Natural killer cell treated with Interleukin-12 subunit alpha and Interleukin-12 subunit beta and Interleukin-15 and Interleukin-18, amount 100 ng/mL, for 72 hours (primary cell): ENCODE data around the gene FOXO3. TPM values are rescaled to one million over a fixed set of nuclear protein-coding genes. Genes with fewer than 3 reads are reported as not detected.

Source experiments
- ATAC-seq, 2 donors: fragments of 150-1000 bp; cut with Tn5 transposase in 1 of 2; sonication (Bioruptor Pico), chemical (Tn5 transposase) in 1 of 2; 2 replicates each; pipeline ENCODE4 v1.10.0; 2021
- DNase-seq: peaks from one replicate; pipeline ENCODE4 v3.0.0; 2022; ENCODE audit warnings: low spot score
- H3K27ac Mint-ChIP-seq, 2 donors: 1 replicate in 1 of 2; 2 replicates in 1 of 2; pipeline ENCODE4 v1.8.0; 2022; ENCODE audit warnings: mixed read lengths in 2 of 2, mild to moderate bottlenecking in 1 of 2, moderate library complexity in 1 of 2
- H3K27me3 Mint-ChIP-seq, 2 donors: 1 replicate in 1 of 2; 2 replicates in 1 of 2; pipeline ENCODE4 v1.8.0; 2022; ENCODE audit warnings: mixed read lengths in 2 of 2
- H3K36me3 Mint-ChIP-seq: one replicate; pipeline ENCODE4 v1.8.0; 2022; ENCODE audit warnings: mixed read lengths
- H3K4me1 Mint-ChIP-seq, 2 donors: 1 replicate in 1 of 2; 2 replicates in 1 of 2; pipeline ENCODE4 v1.8.0; 2022; ENCODE audit warnings: low read depth in 2 of 2, mixed read lengths in 2 of 2, mild to moderate bottlenecking in 1 of 2
- H3K4me3 Mint-ChIP-seq: one replicate; pipeline ENCODE4 v1.8.0; 2022; ENCODE audit warnings: mixed read lengths
- H3K9me3 Mint-ChIP-seq: 2 replicates; pipeline ENCODE4 v1.8.0; 2022; ENCODE audit warnings: mixed read lengths
- total RNA-seq, 2 donors: library from RNA; stranded (reverse); gene quantifications; one replicate each; pipeline ENCODE4 v1.2.3, GENCODE V29; 2022

FOXO3 gene
- total RNA-seq, 2 donors from 2014 or later = 17.8 to 20.6 TPM

DNA sequence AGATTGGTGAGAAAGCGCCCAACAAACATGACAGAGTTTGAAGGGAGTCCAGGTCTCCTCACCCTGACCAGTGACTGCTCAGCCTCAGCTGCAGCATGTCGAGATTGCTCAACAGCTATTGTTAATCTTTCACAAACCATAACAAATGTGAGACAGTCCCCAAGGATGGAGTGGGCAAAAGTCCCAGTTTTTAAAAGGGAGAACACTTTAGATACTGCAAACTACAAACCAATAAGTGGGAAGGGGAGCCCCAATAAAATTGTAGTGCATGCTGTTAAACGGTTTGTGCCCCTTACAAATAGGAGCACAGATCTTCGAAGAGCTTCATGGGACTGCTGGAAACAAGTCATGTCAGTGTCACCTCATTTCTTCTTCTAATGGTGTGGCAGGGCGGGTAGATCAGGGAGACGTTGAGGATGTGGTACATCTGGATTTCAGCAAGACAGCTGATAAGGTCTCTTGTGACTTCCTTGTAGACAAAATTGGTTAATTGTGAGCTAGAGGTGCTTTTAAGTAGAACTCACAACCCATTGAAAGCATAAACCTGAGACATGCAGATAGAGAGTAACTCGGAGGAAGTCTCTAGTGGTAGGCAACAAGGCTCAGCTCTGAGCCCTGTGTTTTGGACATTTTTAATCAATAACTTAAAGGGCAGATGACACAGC is 153.5 kb downstream of the FOXO3 start:
- DNase-seq = no peak
- Mint-ChIP-seq H3K27me3 (no peaks in the 10 kb centered on the region), H3K4me1 (peaks cover 16 to 25% of the 10 kb centered on the region in 2 donors), H3K4me3 (no peak overlapping the region), H3K9me3 (no peaks in the 10 kb centered on the region), H3K36me3 (no peaks in the 10 kb centered on the region), H3K27ac (peak overlapping the region in 1 of 2 donors; percentile 56)
- ATAC-seq = peak in 1 of 2 donors; percentile 56

DNA sequence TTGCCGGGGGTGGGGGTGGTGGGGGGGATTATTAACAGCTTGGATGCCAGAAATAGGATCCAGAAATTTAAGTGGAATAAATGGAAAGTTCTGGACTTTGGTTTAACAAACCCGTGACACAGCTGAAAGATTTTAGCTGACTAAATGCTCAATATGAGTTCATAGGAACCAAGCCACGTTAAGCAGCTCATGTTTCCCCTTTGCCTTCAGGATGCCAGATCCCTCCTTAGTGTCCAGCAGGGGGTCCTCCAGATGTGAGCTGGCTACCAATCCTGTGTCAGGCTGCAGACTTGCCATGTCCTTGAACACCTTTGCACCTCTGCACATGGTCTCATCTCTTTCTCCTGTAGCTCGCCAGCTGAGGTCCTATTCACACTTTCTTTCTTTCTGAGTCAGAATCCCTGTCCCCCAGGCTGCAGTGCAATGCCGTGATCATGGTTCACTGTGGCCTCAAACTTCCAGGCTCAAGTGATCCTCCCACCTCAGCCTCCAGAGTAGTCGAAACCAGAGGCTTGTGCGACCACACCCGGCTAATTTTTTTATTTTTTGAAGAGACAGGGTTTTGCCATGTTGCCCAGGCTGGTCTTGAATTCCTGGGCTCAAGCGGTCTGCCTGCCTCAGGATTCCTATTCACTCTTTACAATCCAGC is 154.2 kb downstream of the FOXO3 start:
- ATAC-seq (no peak), DNase-seq (no peak)
- H3K27me3 Mint-ChIP-seq = no peaks in the 10 kb centered on the region
- no peaks in the 10 kb centered on the region for H3K36me3 Mint-ChIP-seq
- H3K27ac Mint-ChIP-seq = peak overlapping the region in 1 of 2 donors; percentile 56
- H3K4me3 Mint-ChIP-seq = no peak overlapping the region
- H3K4me1 Mint-ChIP-seq = peaks cover 16 to 25% of the 10 kb centered on the region in 2 donors
- H3K9me3 Mint-ChIP-seq = no peaks in the 10 kb centered on the region

- no peak for ATAC-seq
- H3K36me3 Mint-ChIP-seq = no peaks in the 10 kb centered on the region
- H3K4me1 Mint-ChIP-seq = peaks cover 16 to 25% of the 10 kb centered on the region in 2 donors
- no peak for DNase-seq
- no peaks in the 10 kb centered on the region for H3K27me3 Mint-ChIP-seq
- no peak overlapping the region for H3K4me3 Mint-ChIP-seq
- no peaks in the 10 kb centered on the region for H3K9me3 Mint-ChIP-seq
- peak overlapping the region in 1 of 2 donors; percentile 44 for H3K27ac Mint-ChIP-seq
Measured at GRCh38 chr6:108715832-108716231, 155.1 kb downstream of the FOXO3 start.

- Mint-ChIP-seq H3K27me3 (peaks cover 0 to 5% of the 10 kb centered on the region in 2 donors), H3K36me3 (no peaks in the 10 kb centered on the region), H3K4me3 (no peak overlapping the region), H3K9me3 (no peaks in the 10 kb centered on the region), H3K4me1 (peaks cover 25% of the 10 kb centered on the region in 2 donors), H3K27ac (no peak overlapping the region)
- ATAC-seq (no peak), DNase-seq (no peak)
Measured at GRCh38 chr6:108716801-108717791, 156.4 kb downstream of the FOXO3 start.

- Mint-ChIP-seq H3K4me3 (no peak overlapping the region), H3K27ac (no peak overlapping the region), H3K9me3 (no peaks in the 10 kb centered on the region), H3K4me1 (peaks cover 15 to 18% of the 10 kb centered on the region in 2 donors), H3K36me3 (no peaks in the 10 kb centered on the region), H3K27me3 (peaks cover 0 to 5% of the 10 kb centered on the region in 2 donors)
- DNase-seq (no peak), ATAC-seq (no peak)
Measured at GRCh38 chr6:108719477-108719876, 158.8 kb downstream of the FOXO3 start.

- ATAC-seq = no peak
- no peak overlapping the region for H3K27ac Mint-ChIP-seq
Measured at GRCh38 chr6:108720827-108721226, 160.1 kb downstream of the FOXO3 start.

GRCh38 chr6:108721286-108721685 is 160.6 kb downstream of the FOXO3 start:
- no peak for DNase-seq
- Mint-ChIP-seq H3K4me1 (peaks cover 0 to 9% of the 10 kb centered on the region in 2 donors), H3K36me3 (no peaks in the 10 kb centered on the region), H3K27me3 (peaks cover 0 to 5% of the 10 kb centered on the region in 2 donors), H3K4me3 (no peak overlapping the region), H3K9me3 (no peaks in the 10 kb centered on the region), H3K27ac (no peak overlapping the region)
- ATAC-seq = no peak

More at GRCh38 chr6:108720827-108721226, 160.1 kb downstream of the FOXO3 start:
- Mint-ChIP-seq H3K36me3 (no peaks in the 10 kb centered on the region), H3K4me3 (no peak overlapping the region), H3K27me3 (peaks cover 0 to 5% of the 10 kb centered on the region in 2 donors), H3K9me3 (no peaks in the 10 kb centered on the region), H3K4me1 (peaks cover 2 to 9% of the 10 kb centered on the region in 2 donors)
- no peak for DNase-seq

DNA sequence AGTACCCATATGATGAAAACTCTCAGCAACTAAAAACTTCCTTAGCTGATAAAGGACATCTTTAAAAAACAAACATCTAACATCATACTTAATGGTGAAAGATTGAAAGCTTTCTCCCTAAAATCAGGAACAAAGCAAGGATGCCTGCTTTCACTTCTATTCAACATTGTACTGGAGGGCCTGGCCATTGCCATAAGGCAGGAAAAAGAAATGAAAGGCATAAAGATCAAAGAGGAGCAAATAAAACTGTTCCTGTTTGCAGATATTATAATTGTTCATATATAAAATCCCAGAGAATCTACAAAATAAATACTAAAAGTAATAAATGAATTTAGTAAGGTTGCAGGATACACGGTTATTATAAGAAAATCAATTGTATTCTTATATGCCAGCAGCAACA is 162.9 kb downstream of the FOXO3 start:
- DNase-seq (no peak), ATAC-seq (no peak)
- H3K27me3 Mint-ChIP-seq = peaks cover 0 to 5% of the 10 kb centered on the region in 2 donors
- H3K4me1 Mint-ChIP-seq = peaks cover 0 to 9% of the 10 kb centered on the region in 2 donors
- H3K27ac Mint-ChIP-seq = no peak overlapping the region
- no peaks in the 10 kb centered on the region for H3K9me3 Mint-ChIP-seq
- no peak overlapping the region for H3K4me3 Mint-ChIP-seq
- H3K36me3 Mint-ChIP-seq = no peaks in the 10 kb centered on the region

- peaks cover 0 to 2% of the 10 kb centered on the region in 2 donors for H3K27me3 Mint-ChIP-seq
- no peaks in the 10 kb centered on the region for H3K9me3 Mint-ChIP-seq
- H3K27ac Mint-ChIP-seq = no peak overlapping the region
- H3K36me3 Mint-ChIP-seq = no peaks in the 10 kb centered on the region
- no peak for DNase-seq
- ATAC-seq = no peak
- H3K4me3 Mint-ChIP-seq = no peak overlapping the region
- no peaks in the 10 kb centered on the region for H3K4me1 Mint-ChIP-seq
Measured at GRCh38 chr6:108726726-108727339, 166.1 kb downstream of the FOXO3 start.

DNA sequence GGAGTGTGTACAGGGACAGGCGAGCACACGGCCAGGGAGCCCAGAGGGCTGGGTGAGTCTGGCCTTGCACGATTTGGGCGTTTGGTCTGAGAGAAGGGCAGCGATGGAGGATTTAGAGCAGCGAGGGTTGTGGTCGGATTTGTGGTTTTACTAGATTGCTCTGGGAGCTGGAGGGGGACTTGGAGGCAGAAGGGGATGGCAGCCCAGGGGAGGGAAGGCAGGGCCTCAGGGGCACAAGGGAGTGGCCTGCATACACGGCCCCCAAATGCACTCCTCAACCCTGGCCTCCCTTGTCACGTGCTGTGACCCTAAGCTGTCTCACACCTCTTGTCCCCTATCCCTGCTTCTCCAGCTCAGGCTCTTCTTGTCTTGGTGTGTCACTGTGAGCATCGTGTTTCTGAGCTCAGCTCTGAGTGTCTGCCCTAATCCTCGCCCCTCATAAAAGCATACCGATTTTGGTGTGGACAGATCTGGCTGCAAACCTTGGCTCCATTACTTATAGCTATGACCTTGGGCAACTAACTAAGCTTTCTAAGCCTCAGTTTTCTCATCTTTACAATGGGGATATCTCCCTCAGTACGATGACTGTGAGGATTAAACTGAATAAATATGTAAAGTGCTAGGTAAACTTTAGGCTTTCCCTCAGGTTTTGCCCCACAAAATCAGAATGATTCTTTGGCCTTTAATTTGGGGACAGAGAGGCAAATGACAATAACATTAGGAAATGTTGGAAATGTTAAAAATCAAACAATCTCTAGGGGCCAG is 167.4 kb downstream of the FOXO3 start:
- Mint-ChIP-seq H3K27me3 (peaks cover 0 to 2% of the 10 kb centered on the region in 2 donors), H3K4me1 (no peaks in the 10 kb centered on the region), H3K36me3 (no peaks in the 10 kb centered on the region), H3K9me3 (no peaks in the 10 kb centered on the region), H3K4me3 (no peak overlapping the region), H3K27ac (peak overlapping the region in 1 of 2 donors; percentile 17)
- DNase-seq = no peak
- peak in 1 of 2 donors; percentile 33 for ATAC-seq

DNA sequence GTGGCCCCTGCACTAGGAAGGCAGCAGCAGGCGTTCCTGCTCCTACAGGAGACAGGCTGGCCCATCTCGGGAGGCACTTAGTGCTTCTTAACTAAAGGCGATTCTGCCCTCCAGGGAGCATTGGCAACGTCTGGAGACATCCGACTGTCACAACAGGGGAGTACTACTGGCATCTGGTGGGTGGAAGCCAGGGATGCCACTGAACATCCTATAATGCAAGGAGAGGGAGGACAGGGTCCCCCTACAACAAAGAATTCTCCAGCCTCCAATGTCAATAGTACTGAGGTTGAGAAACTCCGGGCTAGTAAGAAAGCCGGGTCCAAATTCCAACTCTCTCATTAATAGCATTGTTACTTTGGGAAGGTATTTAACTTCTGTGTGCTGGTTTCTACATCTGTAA is 168.1 kb downstream of the FOXO3 start:
- DNase-seq (no peak), ATAC-seq (no peak)
- no peaks in the 10 kb centered on the region for H3K36me3 Mint-ChIP-seq
- no peak overlapping the region for H3K4me3 Mint-ChIP-seq
- H3K27me3 Mint-ChIP-seq = peaks cover 0 to 2% of the 10 kb centered on the region in 2 donors
- H3K9me3 Mint-ChIP-seq = no peaks in the 10 kb centered on the region
- no peak overlapping the region for H3K27ac Mint-ChIP-seq
- H3K4me1 Mint-ChIP-seq = no peaks in the 10 kb centered on the region

DNA sequence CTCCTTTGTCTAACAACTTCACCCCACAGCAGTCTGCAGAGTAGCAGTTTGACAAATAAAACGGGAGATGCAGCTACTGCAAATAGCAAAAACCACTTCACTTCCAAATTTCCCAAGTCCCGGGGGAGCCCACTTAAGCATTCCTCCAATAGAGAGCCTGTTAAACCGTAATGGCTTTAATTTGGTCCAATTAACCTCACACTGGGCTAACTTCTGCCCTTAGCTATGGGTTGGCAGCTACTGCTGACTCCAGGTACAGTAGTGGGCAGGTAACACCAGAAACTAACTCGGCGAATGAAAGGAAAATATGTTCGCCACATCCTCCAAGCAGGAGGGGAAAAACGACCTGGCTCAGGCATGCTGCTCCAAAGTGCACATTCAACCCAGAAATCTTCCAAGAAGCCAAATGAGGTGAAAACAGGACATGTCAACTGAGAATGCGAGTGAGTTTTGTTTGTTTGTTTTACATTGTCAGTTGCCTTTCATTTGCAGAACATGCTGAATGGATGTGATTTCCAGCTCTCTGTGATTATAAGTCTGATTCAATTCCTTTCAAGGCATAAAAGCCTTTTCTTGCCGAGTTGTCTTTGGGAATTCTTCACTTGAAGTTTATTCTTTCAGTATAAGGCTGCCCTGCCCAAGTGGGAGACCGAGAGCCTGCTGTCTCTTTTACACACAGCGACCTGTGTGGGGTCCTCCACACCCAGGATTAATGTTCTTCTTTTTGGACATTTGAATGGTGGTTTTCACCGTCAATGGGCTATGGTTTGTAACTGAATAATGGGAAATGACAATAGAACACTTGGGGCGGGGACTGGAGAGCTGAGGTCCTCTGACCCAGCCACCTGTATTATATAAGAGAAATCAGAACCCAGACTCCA is 170.2 kb downstream of the FOXO3 start:
- Mint-ChIP-seq H3K9me3 (no peaks in the 10 kb centered on the region), H3K4me3 (no peak overlapping the region), H3K4me1 (no peaks in the 10 kb centered on the region), H3K36me3 (no peaks in the 10 kb centered on the region), H3K27me3 (peaks cover 0 to 2% of the 10 kb centered on the region in 2 donors), H3K27ac (no peak overlapping the region)
- no peak for ATAC-seq
- DNase-seq = no peak
